ENCODE results near the gene ZSWIM2. TPM values are rescaled to one million over a fixed set of nuclear protein-coding genes. Genes with fewer than 3 reads are reported as not detected.

ZSWIM2 gene
- total RNA-seq, 1 donor from 2014 or later: not detected

DNA sequence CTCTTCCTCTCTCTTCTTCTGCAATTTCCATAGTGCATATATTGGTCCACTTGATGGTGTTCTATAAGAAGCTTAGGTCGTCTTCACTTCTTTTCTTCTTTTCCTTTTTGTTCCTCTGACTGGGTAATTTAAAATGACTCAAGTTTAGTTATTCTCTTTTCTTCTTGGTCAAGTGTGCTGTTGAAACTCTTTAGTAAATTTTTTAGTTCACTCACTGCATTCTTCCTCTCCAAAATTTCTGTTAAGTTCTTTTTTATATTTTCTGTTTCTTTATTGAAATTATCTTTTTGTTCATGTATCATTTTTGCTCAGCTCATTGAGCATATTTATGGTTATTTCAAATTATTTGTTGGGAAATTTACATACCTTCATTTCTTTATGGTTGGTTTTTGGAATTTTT, 32.7 kb upstream of the ZSWIM2 start:
- Mint-ChIP-seq H3K4me3 (no peak overlapping the region), H3K9me3 (peaks cover 52% of the 10 kb centered on the region), H3K4me1 (peaks cover 6% of the 10 kb centered on the region), H3K27me3 (ENCODE audit: low read depth) (no peaks in the 10 kb centered on the region), H3K36me3 (peaks cover 5% of the 10 kb centered on the region), H3K27ac (no peak overlapping the region)
- TF ChIP-seq, protein P1, sequence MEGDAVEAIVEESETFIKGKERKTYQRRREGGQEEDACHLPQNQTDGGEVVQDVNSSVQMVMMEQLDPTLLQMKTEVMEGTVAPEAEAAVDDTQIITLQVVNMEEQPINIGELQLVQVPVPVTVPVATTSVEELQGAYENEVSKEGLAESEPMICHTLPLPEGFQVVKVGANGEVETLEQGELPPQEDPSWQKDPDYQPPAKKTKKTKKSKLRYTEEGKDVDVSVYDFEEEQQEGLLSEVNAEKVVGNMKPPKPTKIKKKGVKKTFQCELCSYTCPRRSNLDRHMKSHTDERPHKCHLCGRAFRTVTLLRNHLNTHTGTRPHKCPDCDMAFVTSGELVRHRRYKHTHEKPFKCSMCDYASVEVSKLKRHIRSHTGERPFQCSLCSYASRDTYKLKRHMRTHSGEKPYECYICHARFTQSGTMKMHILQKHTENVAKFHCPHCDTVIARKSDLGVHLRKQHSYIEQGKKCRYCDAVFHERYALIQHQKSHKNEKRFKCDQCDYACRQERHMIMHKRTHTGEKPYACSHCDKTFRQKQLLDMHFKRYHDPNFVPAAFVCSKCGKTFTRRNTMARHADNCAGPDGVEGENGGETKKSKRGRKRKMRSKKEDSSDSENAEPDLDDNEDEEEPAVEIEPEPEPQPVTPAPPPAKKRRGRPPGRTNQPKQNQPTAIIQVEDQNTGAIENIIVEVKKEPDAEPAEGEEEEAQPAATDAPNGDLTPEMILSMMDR (IDR thresholded peaks at IDR 0.05; ENCODE audit: unreplicated experiment): no peak
- no peak for DNase-seq (ENCODE audit: low spot score in 2 of 2, unreplicated experiment in 2 of 2)

DNA sequence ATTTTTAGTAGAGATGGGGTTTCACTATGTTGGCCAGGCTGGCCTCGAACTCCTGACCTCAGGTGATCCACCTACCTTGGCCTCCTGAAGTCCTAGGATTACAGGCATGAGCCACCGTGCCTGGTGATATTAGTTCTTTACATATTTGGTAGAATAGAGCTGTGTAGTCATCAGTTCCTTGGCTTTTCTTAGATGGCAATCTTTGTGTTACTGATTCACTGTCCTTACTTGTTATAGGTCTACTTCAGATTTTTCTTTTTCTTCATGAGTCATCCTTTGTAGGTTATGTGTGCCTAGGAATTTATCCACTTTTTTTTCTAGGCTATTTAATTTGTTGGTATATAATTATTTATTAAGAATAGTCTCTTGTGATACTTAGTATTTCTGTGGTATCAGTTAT, 30.3 kb upstream of the ZSWIM2 start:
- peaks cover 1% of the 10 kb centered on the region for H3K4me1 Mint-ChIP-seq
- TF ChIP-seq, protein P1 (IDR thresholded peaks at IDR 0.05; ENCODE audit: unreplicated experiment): no peak
- no peak overlapping the region for H3K4me3 Mint-ChIP-seq
- peaks cover 56% of the 10 kb centered on the region for H3K9me3 Mint-ChIP-seq
- H3K36me3 Mint-ChIP-seq: peaks cover 5% of the 10 kb centered on the region
- no peak overlapping the region for H3K27ac Mint-ChIP-seq
- H3K27me3 Mint-ChIP-seq (ENCODE audit: low read depth): no peaks in the 10 kb centered on the region
- DNase-seq (ENCODE audit: low spot score in 2 of 2, unreplicated experiment in 2 of 2): no peak

DNA sequence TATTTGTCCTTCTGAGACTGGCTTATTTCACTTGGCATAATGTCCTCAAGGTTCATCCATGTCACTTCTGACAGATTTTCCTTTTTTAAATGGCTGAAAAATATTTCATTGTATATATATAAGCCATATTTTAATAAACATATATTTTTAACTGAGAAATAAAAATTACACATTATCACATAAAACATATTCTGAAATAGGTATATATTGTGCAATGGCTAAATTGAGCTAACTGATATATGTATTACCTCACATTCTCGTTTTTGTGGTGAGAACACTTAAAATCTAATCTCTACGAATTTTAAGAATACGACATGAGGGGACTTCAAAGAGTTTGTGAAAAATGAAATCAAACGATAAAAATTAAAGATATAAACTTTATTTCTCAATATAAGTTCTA, 25.7 kb upstream of the ZSWIM2 start:
- H3K36me3 Mint-ChIP-seq: no peaks in the 10 kb centered on the region
- H3K27ac Mint-ChIP-seq: no peak overlapping the region
- TF ChIP-seq, protein P1 (IDR thresholded peaks at IDR 0.05; ENCODE audit: unreplicated experiment): no peak
- H3K4me3 Mint-ChIP-seq: no peak overlapping the region
- H3K4me1 Mint-ChIP-seq: no peaks in the 10 kb centered on the region
- H3K9me3 Mint-ChIP-seq: peaks cover 30% of the 10 kb centered on the region
- H3K27me3 Mint-ChIP-seq (ENCODE audit: low read depth): no peaks in the 10 kb centered on the region
- no peak for DNase-seq (ENCODE audit: low spot score in 2 of 2, unreplicated experiment in 2 of 2)

DNA sequence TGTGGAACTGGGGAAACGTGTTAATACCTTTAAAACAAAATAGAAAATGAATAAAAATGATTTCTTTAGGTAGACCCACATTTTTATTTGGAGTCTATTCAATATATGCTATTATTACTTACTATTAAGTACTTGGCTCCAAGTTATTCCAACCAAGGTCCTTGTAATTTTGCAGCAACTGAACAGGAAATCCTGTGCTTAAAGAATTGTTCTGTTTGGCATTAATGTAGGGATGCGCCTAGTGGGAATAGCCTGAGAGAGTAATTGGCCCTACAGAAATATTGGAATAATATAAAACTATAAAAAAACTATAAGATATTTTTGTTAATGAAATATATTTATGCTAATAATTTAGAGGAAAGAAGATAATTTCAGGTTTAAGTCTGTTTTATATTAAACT, 22.9 kb upstream of the ZSWIM2 start:
- Mint-ChIP-seq H3K4me3 (no peak overlapping the region), H3K9me3 (peaks cover 12% of the 10 kb centered on the region), H3K27ac (no peak overlapping the region), H3K27me3 (ENCODE audit: low read depth) (no peaks in the 10 kb centered on the region), H3K4me1 (peaks cover 3% of the 10 kb centered on the region), H3K36me3 (no peaks in the 10 kb centered on the region)
- TF ChIP-seq, protein P1 (IDR thresholded peaks at IDR 0.05; ENCODE audit: unreplicated experiment): no peak
- DNase-seq (ENCODE audit: low spot score in 2 of 2, unreplicated experiment in 2 of 2): no peak

DNA sequence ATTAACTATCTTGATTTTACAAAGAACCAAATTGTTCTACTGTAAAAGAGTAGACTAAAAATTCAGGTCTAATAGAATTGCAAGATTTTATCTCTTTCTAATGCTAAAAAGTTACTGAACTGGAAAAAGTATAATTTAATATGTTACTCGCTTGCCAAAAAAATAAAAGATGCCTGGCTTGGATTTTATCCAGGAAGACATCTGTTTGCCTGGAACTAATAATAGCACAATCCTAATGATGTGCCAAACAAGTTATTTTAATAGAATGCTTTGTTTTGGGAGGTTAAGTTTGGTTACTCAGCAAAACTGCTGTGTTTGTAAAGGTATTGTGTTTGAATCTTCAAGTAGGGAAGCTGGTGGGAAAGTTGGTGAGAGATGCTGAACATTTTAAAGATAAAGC, 19.4 kb upstream of the ZSWIM2 start:
- Mint-ChIP-seq H3K9me3 (peaks cover 6% of the 10 kb centered on the region), H3K4me3 (no peak overlapping the region), H3K4me1 (peaks cover 3% of the 10 kb centered on the region), H3K36me3 (no peaks in the 10 kb centered on the region), H3K27me3 (ENCODE audit: low read depth) (no peaks in the 10 kb centered on the region), H3K27ac (peak overlapping the region; percentile 2)
- TF ChIP-seq, protein P1 (IDR thresholded peaks at IDR 0.05; ENCODE audit: unreplicated experiment): no peak
- DNase-seq (ENCODE audit: low spot score in 2 of 2, unreplicated experiment in 2 of 2): no peak
